Colonic mucosa (tissue), 4 donors: ENCODE data around the gene DLGAP1. TPM values are rescaled to one million over a fixed set of nuclear protein-coding genes. Genes with fewer than 3 reads are reported as not detected.

Source experiments
- DNase-seq: peaks from one replicate; pipeline ENCODE4 v3.0.0-alpha.2; 2020
- H3K27ac ChIP-seq: fragments of 200-600 bp; one replicate; pipeline ENCODE4 v1.8.0; 2021
- H3K27me3 ChIP-seq: fragments of 200-600 bp; one replicate; pipeline ENCODE4 v1.8.0; 2021
- H3K36me3 ChIP-seq: fragments of 200-600 bp; one replicate; pipeline ENCODE4 v1.8.0; 2021
- H3K4me1 ChIP-seq: fragments of 200-600 bp; one replicate; pipeline ENCODE4 v1.8.0; 2021; ENCODE audit warnings: mild to moderate bottlenecking
- H3K4me3 ChIP-seq: fragments of 200-600 bp; one replicate; pipeline ENCODE4 v1.8.0; 2021
- H3K9ac ChIP-seq, 2 donors: one replicate each; pipeline ENCODE4 v1.7.0; 2013; ENCODE audit warnings: control low read depth in 2 of 2, low read depth in 2 of 2, low read length in 2 of 2
- H3K9me3 ChIP-seq: fragments of 200-600 bp; one replicate; pipeline ENCODE4 v1.8.0; 2021
- CTCF ChIP-seq: fragments of 200-600 bp; IDR thresholded peaks from one replicate; pipeline ENCODE4 v1.8.0; 2022; ENCODE audit warnings: antibody characterized with exemption, mild to moderate bottlenecking
- intact Hi-C: fragments of 100-400 bp; cut with DNase I; formaldehyde crosslinking; loops from one replicate; pipeline ENCODE4 v1.14.1; 2022
- total RNA-seq, 2 donors: library from RNA; stranded (reverse); fragmentation: NEBNext Ultra II Directional in 1 of 2; extraction: Animal tissue kit (Norgen Biotek cat#: 25700) in 1 of 2; gene quantifications; one replicate each; pipeline ENCODE4 v1.2.1, GENCODE V29; 2021
- donor health status: healthy.
- donor health status: DM: no; HTN: no; CAD: no.
- donor health status: DM: no; HTN: no; CAD: no.

The DLGAP1 gene
- total RNA-seq, 2 donors from 2014 or later: 0.25 to 0.50 TPM

- TF ChIP-seq CTCF: no peak
- Histone ChIP-seq H3K4me1 (no peaks in the 10 kb centered on the region), H3K27ac (no peak overlapping the region), H3K36me3 (no peaks in the 10 kb centered on the region), H3K27me3 (no peaks in the 10 kb centered on the region), H3K4me3 (no peak overlapping the region), H3K9me3 (no peaks in the 10 kb centered on the region), H3K9ac (no peak overlapping the region)
- DNase-seq: no peak
- intact Hi-C loops: no loop called here
Observed at GRCh38 chr18:3911413-3911812, 543.7 kb downstream of the DLGAP1 start.

DNA sequence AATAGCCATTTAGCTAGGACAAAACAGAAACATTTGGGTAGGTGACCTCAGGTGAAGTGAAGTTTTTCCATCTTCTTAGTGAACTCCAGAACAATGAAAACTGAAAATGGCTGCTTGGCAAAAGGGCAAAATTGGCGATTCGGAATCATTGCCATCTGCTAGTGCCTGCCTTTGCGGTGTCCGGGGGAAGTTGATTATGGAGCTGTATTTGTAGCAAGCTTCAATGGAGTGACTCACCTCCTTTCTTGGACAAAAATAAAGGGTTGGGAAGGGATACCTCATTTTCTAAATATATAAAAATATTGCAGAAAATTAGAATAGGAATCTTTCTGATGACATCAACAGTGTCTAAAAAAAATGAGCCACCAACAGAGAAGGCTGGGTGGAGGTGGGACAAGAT, 544.6 kb downstream of the DLGAP1 start:
- no peak for DNase-seq
- no peak for TF ChIP-seq CTCF
- Histone ChIP-seq H3K9ac (no peak overlapping the region), H3K4me1 (no peaks in the 10 kb centered on the region), H3K27ac (no peak overlapping the region), H3K9me3 (no peaks in the 10 kb centered on the region), H3K27me3 (no peaks in the 10 kb centered on the region), H3K4me3 (no peak overlapping the region), H3K36me3 (no peaks in the 10 kb centered on the region)
- intact Hi-C loops: no loop called here

- TF ChIP-seq CTCF: no peak
- intact Hi-C loops: no loop called here
- H3K9ac ChIP-seq: no peak overlapping the region
- no peak overlapping the region for H3K27ac ChIP-seq
- no peaks in the 10 kb centered on the region for H3K9me3 ChIP-seq
- no peaks in the 10 kb centered on the region for H3K4me1 ChIP-seq
- no peak overlapping the region for H3K4me3 ChIP-seq
- H3K27me3 ChIP-seq: no peaks in the 10 kb centered on the region
- no peaks in the 10 kb centered on the region for H3K36me3 ChIP-seq
- DNase-seq: no peak
Observed at GRCh38 chr18:3907955-3908354, 547.2 kb downstream of the DLGAP1 start.

GRCh38 chr18:3906116-3906750, 548.9 kb downstream of the DLGAP1 start:
- H3K27me3 ChIP-seq: no peaks in the 10 kb centered on the region
- no peak overlapping the region for H3K9ac ChIP-seq
- H3K4me3 ChIP-seq: no peak overlapping the region
- no peaks in the 10 kb centered on the region for H3K36me3 ChIP-seq
- H3K4me1 ChIP-seq: no peaks in the 10 kb centered on the region
- no peak for DNase-seq
- TF ChIP-seq CTCF: no peak
- no peak overlapping the region for H3K27ac ChIP-seq
- no peaks in the 10 kb centered on the region for H3K9me3 ChIP-seq
- intact Hi-C loops: no loop called here

GRCh38 chr18:3903337-3903736, 551.8 kb downstream of the DLGAP1 start:
- Histone ChIP-seq H3K27me3 (no peaks in the 10 kb centered on the region), H3K9ac (no peak overlapping the region), H3K9me3 (no peaks in the 10 kb centered on the region), H3K4me3 (no peak overlapping the region), H3K27ac (no peak overlapping the region), H3K36me3 (no peaks in the 10 kb centered on the region), H3K4me1 (no peaks in the 10 kb centered on the region)
- DNase-seq: no peak
- intact Hi-C loops: no loop called here
- no peak for TF ChIP-seq CTCF
